Naive thymus-derived CD4-positive, alpha-beta T cell (primary cell): ENCODE results near the gene MINK1. TPM values are rescaled to one million over a fixed set of nuclear protein-coding genes. Genes with fewer than 3 reads are reported as not detected.

Source experiments
- polyA plus RNA-seq, 2 donors: library from polyadenylated mRNA; unstranded; fragments of 300-500 nt; fragmentation: Illumina TruSeq; gene quantifications; one replicate each; pipeline ENCODE4 v1.2.3, GENCODE V29; 2021
- total RNA-seq, 6 experiments: library from RNA in 5 of 6; stranded (reverse) in 5 of 6; gene quantifications; 1 replicate in 5 of 6; 2 replicates in 1 of 6; pipeline ENCODE4 v1.2.3 and lab custom pipeline; 2021 to 2026

The MINK1 gene
- total and polyA plus RNA-seq, 7 experiments from 2014 or later: 8.3 to 142 (median 102) TPM

Other genes with a start within 250 kb of the MINK1 start
- not detected for gene SMTNL2, start 248.8 kb upstream of the MINK1 start, total RNA-seq
- not detected for gene SMTNL2, start 248.8 kb upstream of the MINK1 start, polyA plus RNA-seq
- gene ALOX15, start 191.7 kb upstream of the MINK1 start, total RNA-seq: under 1 TPM in 3 of 5 experiments, not detected in 2; 0.44 to 0.60 (median 0.50) TPM
- gene ALOX15, start 191.7 kb upstream of the MINK1 start, polyA plus RNA-seq: not detected
- gene PELP1, start 129.2 kb upstream of the MINK1 start, total RNA-seq: 10 to 100 TPM; 41.4 to 80.4 (median 70.0) TPM
- gene PELP1, start 129.2 kb upstream of the MINK1 start, polyA plus RNA-seq: 10 to 100 TPM; 11.6 to 13.2 TPM
- gene ARRB2, start 122.7 kb upstream of the MINK1 start, total RNA-seq: 100 to 1,000 TPM; 270 to 601 (median 377) TPM
- gene ARRB2, start 122.7 kb upstream of the MINK1 start, polyA plus RNA-seq: 10 to 100 TPM; 34.8 to 35.0 TPM
- 10 to 100 TPM; 10.4 to 32.0 (median 25.5) TPM for gene MED11, start 101.9 kb upstream of the MINK1 start, total RNA-seq
- 10 to 100 TPM; 43.2 to 73.9 TPM for gene MED11, start 101.9 kb upstream of the MINK1 start, polyA plus RNA-seq
- 1 to 10 TPM in 2 of 5 experiments, under 1 TPM in 2, not detected in 1; 0.22 to 5.2 (median 1.4) TPM for gene ZMYND15, start 93.5 kb upstream of the MINK1 start, total RNA-seq
- not detected for gene ZMYND15, start 93.5 kb upstream of the MINK1 start, polyA plus RNA-seq
- gene CXCL16, start 93.4 kb upstream of the MINK1 start, total RNA-seq: 10 to 100 TPM in 2 of 5 experiments, 1 to 10 TPM in 3; 2.6 to 68.0 (median 3.4) TPM
- 1 to 10 TPM; 1.2 to 4.4 TPM for gene CXCL16, start 93.4 kb upstream of the MINK1 start, polyA plus RNA-seq
- not detected for gene TM4SF5, start 61.5 kb upstream of the MINK1 start, total RNA-seq
- not detected for gene TM4SF5, start 61.5 kb upstream of the MINK1 start, polyA plus RNA-seq
- gene VMO1, start 47.0 kb upstream of the MINK1 start, total RNA-seq: 1 to 10 TPM in 1 of 5 experiments, under 1 TPM in 1, not detected in 3; 0.66 to 3.0 TPM
- not detected for gene VMO1, start 47.0 kb upstream of the MINK1 start, polyA plus RNA-seq
- under 1 TPM in 1 of 5 experiments, not detected in 4; 0.39 TPM for gene GLTPD2, start 44.4 kb upstream of the MINK1 start, total RNA-seq
- gene GLTPD2, start 44.4 kb upstream of the MINK1 start, polyA plus RNA-seq: under 1 TPM in 1 of 2 donors, not detected in 1; 0.39 TPM
- 100 to 1,000 TPM in 1 of 5 experiments, 10 to 100 TPM in 4; 42.3 to 133 (median 44.0) TPM for gene PSMB6, start 37.2 kb upstream of the MINK1 start, total RNA-seq
- gene PSMB6, start 37.2 kb upstream of the MINK1 start, polyA plus RNA-seq: 100 to 1,000 TPM; 215 to 273 TPM
- gene PLD2, start 26.2 kb upstream of the MINK1 start, total RNA-seq: 10 to 100 TPM; 22.9 to 42.7 (median 26.8) TPM
- gene PLD2, start 26.2 kb upstream of the MINK1 start, polyA plus RNA-seq: 1 to 10 TPM; 1.5 to 2.2 TPM
- 10 to 100 TPM in 2 of 5 experiments, 1 to 10 TPM in 2, under 1 TPM in 1; 0.82 to 37.2 (median 5.9) TPM for gene C17orf107, start 66.2 kb downstream of the MINK1 start, total RNA-seq
- 1 to 10 TPM in 1 of 2 donors, under 1 TPM in 1; 0.95 to 1.1 TPM for gene C17orf107, start 66.2 kb downstream of the MINK1 start, polyA plus RNA-seq
- 1 to 10 TPM in 3 of 5 experiments, under 1 TPM in 2; 0.34 to 6.5 (median 1.0) TPM for gene CHRNE, start 69.8 kb downstream of the MINK1 start, total RNA-seq
- gene CHRNE, start 69.8 kb downstream of the MINK1 start, polyA plus RNA-seq: under 1 TPM in 1 of 2 donors, not detected in 1; 0.24 TPM
- 1 to 10 TPM in 1 of 5 experiments, not detected in 4; 1.6 TPM for gene GP1BA, start 98.9 kb downstream of the MINK1 start, total RNA-seq
- not detected for gene GP1BA, start 98.9 kb downstream of the MINK1 start, polyA plus RNA-seq
- gene SLC25A11, start 106.7 kb downstream of the MINK1 start, total RNA-seq: 10 to 100 TPM; 27.0 to 82.6 (median 44.1) TPM
- 10 to 100 TPM; 57.8 to 86.8 TPM for gene SLC25A11, start 106.7 kb downstream of the MINK1 start, polyA plus RNA-seq
- gene RNF167, start 106.9 kb downstream of the MINK1 start, total RNA-seq: 100 to 1,000 TPM in 4 of 5 experiments, 10 to 100 TPM in 1; 97.3 to 248 (median 148) TPM
- 10 to 100 TPM; 25.3 to 28.0 TPM for gene RNF167, start 106.9 kb downstream of the MINK1 start, polyA plus RNA-seq
- 1,000 to 10,000 TPM in 1 of 5 experiments, 100 to 1,000 TPM in 4; 430 to 2,132 (median 445) TPM for gene PFN1, start 115.2 kb downstream of the MINK1 start, total RNA-seq
- gene PFN1, start 115.2 kb downstream of the MINK1 start, polyA plus RNA-seq: 1,000 to 10,000 TPM; 1,617 to 1,727 TPM
- 10 to 100 TPM; 21.5 to 56.3 (median 31.8) TPM for gene ENO3, start 117.8 kb downstream of the MINK1 start, total RNA-seq
- gene ENO3, start 117.8 kb downstream of the MINK1 start, polyA plus RNA-seq: 1 to 10 TPM in 1 of 2 donors, under 1 TPM in 1; 0.87 to 1.8 TPM
- 10 to 100 TPM; 41.6 to 59.6 (median 42.6) TPM for gene SPAG7, start 134.5 kb downstream of the MINK1 start, total RNA-seq
- gene SPAG7, start 134.5 kb downstream of the MINK1 start, polyA plus RNA-seq: 100 to 1,000 TPM in 1 of 2 donors, 10 to 100 TPM in 1; 96.9 to 119 TPM
- 10 to 100 TPM; 55.2 to 90.0 (median 64.1) TPM for gene CAMTA2, start 154.3 kb downstream of the MINK1 start, total RNA-seq
- gene CAMTA2, start 154.3 kb downstream of the MINK1 start, polyA plus RNA-seq: 10 to 100 TPM in 1 of 2 donors, 1 to 10 TPM in 1; 9.7 to 20.5 TPM
- gene INCA1, start 164.2 kb downstream of the MINK1 start, total RNA-seq: under 1 TPM in 4 of 5 experiments, not detected in 1; 0.38 to 0.42 (median 0.41) TPM
- not detected for gene INCA1, start 164.2 kb downstream of the MINK1 start, polyA plus RNA-seq
- gene KIF1C, start 164.6 kb downstream of the MINK1 start, total RNA-seq: 10 to 100 TPM; 11.5 to 46.5 (median 21.0) TPM
- 1 to 10 TPM; 3.0 to 3.4 TPM for gene KIF1C, start 164.6 kb downstream of the MINK1 start, polyA plus RNA-seq
- under 1 TPM in 4 of 5 experiments, not detected in 1; 0.16 to 0.44 (median 0.28) TPM for gene SLC52A1, start 202.1 kb downstream of the MINK1 start, total RNA-seq
- under 1 TPM in 1 of 2 donors, not detected in 1; 0.14 TPM for gene SLC52A1, start 202.1 kb downstream of the MINK1 start, polyA plus RNA-seq
- 10 to 100 TPM in 2 of 5 experiments, 1 to 10 TPM in 3; 3.5 to 14.8 (median 5.7) TPM for gene ZFP3, start 245.1 kb downstream of the MINK1 start, total RNA-seq
- 1 to 10 TPM; 1.4 to 1.6 TPM for gene ZFP3, start 245.1 kb downstream of the MINK1 start, polyA plus RNA-seq